GM06990 (cell line): ENCODE measurements around the gene PRLH.

Experiments used
- DNase-seq: peaks from one replicate; pipeline ENCODE4 v3.0.0-alpha.2; 2011; ENCODE audit not compliant: insufficient read length; ENCODE audit errors: extremely low read depth
- H3K27me3 ChIP-seq: replicated peaks from 2 replicates; pipeline ENCODE4 v1.6.0; 2011; ENCODE audit warnings: low read length; ENCODE audit not compliant: control insufficient read depth, insufficient read depth
- H3K36me3 ChIP-seq: 2 replicates; pipeline ENCODE4 v1.5.1; 2011; ENCODE audit warnings: low read length; ENCODE audit not compliant: control insufficient read depth, insufficient read depth
- H3K4me3 ChIP-seq: replicated peaks from 2 replicates; pipeline ENCODE4 v1.5.1; 2011; ENCODE audit warnings: low read depth, mild to moderate bottlenecking, control low read depth, low read length
- CTCF ChIP-seq: IDR thresholded peaks from 2 replicates; pipeline ENCODE4 v1.5.1; 2011; ENCODE audit warnings: low read length, control low read depth, mild to moderate bottlenecking, inconsistent platforms; ENCODE audit not compliant: insufficient read depth, poor library complexity, severe bottlenecking

PRLH gene

GRCh38 chr2:237524631-237525030, 41.7 kb upstream of the PRLH start:
- H3K4me3 ChIP-seq: no peak overlapping the region
- no peak for TF ChIP-seq CTCF
- DNase-seq: no peak
- no peaks in the 10 kb centered on the region for H3K36me3 ChIP-seq
- H3K27me3 ChIP-seq: no peaks in the 10 kb centered on the region

GRCh38 chr2:237525559-237526157, 40.7 kb upstream of the PRLH start:
- DNase-seq: no peak
- H3K27me3 ChIP-seq: no peaks in the 10 kb centered on the region
- no peak overlapping the region for H3K4me3 ChIP-seq
- TF ChIP-seq CTCF: no peak
- H3K36me3 ChIP-seq: no peaks in the 10 kb centered on the region

- Histone ChIP-seq H3K36me3 (no peaks in the 10 kb centered on the region; the same call in 1 of the 2 replicates), H3K27me3 (no peaks in the 10 kb centered on the region), H3K4me3 (no peak overlapping the region)
- TF ChIP-seq CTCF: no peak
- DNase-seq: no peak
These were observed 39.1 kb upstream of the PRLH start for GRCh38 chr2:237527233-237527632.

- no peak overlapping the region for H3K4me3 ChIP-seq
- no peaks in the 10 kb centered on the region for H3K27me3 ChIP-seq
- no peak for TF ChIP-seq CTCF
- no peak for DNase-seq
- H3K36me3 ChIP-seq: no peaks in the 10 kb centered on the region; the same call in 1 of the 2 replicates
These were observed 38.6 kb upstream of the PRLH start for GRCh38 chr2:237527766-237528165.

GRCh38 chr2:237529452-237530402, 36.6 kb upstream of the PRLH start:
- TF ChIP-seq CTCF: no peak
- no peak overlapping the region for H3K4me3 ChIP-seq
- no peaks in the 10 kb centered on the region for H3K27me3 ChIP-seq
- no peaks in the 10 kb centered on the region; the same call in 1 of the 2 replicates for H3K36me3 ChIP-seq
- peak; percentile 74 for DNase-seq
